ENCODE results near the gene CBARP. TPM values are rescaled to one million over a fixed set of nuclear protein-coding genes. Genes with fewer than 3 reads are reported as not detected.

The CBARP gene
- total and polyA plus RNA-seq, 9 of the 15 experiments (the other 6 are each of a cell fraction or from before 2014, with no cell fraction given), result 0.03 to 8.9 (median 1.2) TPM; not detected in 1

DNA sequence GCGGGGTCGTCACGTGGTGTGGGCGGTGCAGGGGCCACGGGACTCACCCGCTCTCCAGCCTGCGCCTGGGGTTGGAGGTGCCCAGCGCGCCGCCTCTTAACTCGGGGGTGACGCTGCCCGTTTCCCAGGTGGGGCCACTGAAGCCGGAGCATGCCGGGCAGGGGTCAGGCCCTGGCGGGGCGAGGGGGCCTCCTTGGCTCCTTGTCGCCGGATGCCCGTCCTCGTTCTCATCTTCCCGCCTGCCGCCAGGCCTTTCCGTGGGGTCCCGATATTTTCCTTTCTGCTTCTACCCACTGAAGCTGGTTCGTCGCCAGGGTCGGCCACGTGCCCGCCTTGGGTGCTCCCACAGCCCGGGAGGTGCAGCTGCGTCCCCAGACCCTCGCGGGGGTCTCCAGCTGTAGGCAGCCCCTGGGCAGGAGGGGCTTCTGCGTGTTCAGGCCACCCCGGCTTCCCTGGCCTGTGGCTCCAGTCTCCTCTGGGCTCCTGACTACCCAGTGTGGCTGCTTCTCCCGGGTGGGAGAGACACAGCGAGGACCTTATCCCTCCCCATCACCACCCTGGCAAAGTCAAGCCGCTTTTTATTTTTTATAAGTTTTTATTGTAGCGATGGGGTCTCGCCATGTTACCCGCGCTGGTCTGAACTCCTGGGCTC lies 38.3 kb upstream of the CBARP start (continued):
- TF ChIP-seq HBP1 (CRISPR knock-in tag; IDR thresholded peaks at IDR 0.05) (0 out of 2 replicates have a peak, but pooled peaks have one; percentile 7), ZNF41 (CRISPR knock-in tag; conservative IDR thresholded peaks at IDR 0.05) (no peak), RBM14 (IDR thresholded peaks at IDR 0.05; ENCODE audit: borderline replicate concordance, insufficient read depth, low read depth, low read length) (no peak), ILF3 (IDR thresholded peaks at IDR 0.05; ENCODE audit: borderline replicate concordance) (no peak), PHF8 (IDR thresholded peaks at IDR 0.05; ENCODE audit: borderline replicate concordance, low read length) (peak; percentile 25; the same call in 1 of the 2 replicates), ZNF263 (CRISPR knock-in tag; IDR thresholded peaks at IDR 0.05; ENCODE audit: borderline replicate concordance) (0 out of 2 replicates have a peak, but pooled peaks have one; percentile 53), EP400 (IDR thresholded peaks at IDR 0.05) (peak; percentile 52; the same call in 1 of the 2 replicates), YBX1 (IDR thresholded peaks at IDR 0.05) (no peak), E2F4 (CRISPR knock-in tag; IDR thresholded peaks at IDR 0.05; ENCODE audit: low read depth) (0 out of 2 replicates have a peak, but pooled peaks have one; percentile 5)
- TF ChIP-seq, protein P1, sequence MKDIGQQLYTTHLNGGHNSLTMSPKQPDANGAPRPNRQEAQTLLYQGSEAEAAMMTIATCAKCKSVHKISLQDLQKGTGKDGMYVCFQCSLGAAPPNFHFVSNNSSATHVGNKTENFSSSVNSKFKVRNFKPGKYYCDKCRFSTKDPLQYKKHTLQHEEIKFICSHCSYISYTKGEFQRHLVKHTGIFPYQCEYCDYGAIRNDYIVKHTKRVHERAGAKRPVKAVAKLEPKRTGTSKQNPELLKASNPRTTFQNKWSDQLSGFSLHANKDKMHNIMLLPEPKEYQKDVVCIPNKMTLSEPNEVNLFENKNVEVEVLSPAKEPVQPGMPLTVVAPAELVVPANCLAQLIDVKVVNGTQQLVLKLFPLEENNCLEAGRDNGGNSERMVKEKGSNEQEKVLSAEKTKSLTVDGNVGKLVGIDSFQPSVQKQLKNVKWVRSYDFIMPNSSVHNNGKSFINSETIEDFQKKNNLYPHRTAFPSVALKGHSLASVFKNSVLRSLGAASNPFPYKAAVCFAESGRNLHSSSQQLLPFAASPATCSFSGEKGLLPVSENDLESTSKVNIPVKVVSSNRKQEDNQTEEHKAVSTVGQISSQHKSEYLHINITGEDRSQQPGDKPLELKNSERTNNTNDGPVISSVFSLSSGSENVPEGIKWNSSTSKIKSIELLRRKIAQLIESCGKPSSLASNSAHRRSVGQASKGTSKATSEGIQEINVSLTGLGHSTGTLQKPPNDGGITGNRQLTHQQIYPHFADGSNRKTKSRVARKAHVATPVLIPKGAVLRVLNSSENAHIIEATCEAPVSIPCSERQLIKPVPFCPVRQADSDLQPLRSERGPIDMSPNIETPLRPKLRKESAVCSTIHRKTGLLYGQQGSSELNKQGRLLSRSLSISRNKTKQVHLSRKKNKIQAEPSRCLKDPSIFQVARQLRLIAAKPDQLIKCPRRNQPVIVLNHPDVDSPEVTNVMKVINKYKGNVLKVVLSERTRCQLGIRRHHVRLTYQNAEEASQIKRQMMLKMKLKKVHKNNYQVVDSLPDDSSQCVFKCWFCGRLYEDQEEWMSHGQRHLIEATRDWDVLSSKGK (CRISPR knock-in tag; IDR thresholded peaks at IDR 0.05), result no peak
- TF ChIP-seq, protein P2, sequence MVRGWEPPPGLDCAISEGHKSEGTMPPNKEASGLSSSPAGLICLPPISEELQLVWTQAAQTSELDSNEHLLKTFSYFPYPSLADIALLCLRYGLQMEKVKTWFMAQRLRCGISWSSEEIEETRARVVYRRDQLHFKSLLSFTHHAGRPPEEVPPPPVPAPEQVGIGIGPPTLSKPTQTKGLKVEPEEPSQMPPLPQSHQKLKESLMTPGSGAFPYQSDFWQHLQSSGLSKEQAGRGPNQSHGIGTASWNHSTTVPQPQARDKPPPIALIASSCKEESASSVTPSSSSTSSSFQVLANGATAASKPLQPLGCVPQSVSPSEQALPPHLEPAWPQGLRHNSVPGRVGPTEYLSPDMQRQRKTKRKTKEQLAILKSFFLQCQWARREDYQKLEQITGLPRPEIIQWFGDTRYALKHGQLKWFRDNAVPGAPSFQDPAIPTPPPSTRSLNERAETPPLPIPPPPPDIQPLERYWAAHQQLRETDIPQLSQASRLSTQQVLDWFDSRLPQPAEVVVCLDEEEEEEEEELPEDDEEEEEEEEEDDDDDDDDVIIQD (CRISPR knock-in tag; IDR thresholded peaks at IDR 0.05), result peak; percentile 40; the same call in 1 of the 2 replicates

Data from K562 (cell line).